H1 (cell line): ENCODE results near the gene SHANK1. TPM values are rescaled to one million over a fixed set of nuclear protein-coding genes. Genes with fewer than 3 reads are reported as not detected.

Experiments
- SIN3A ChIP-seq, 2 experiments: IDR thresholded peaks in 1 of 2; conservative IDR thresholded peaks in 1 of 2; 2 replicates each; pipeline ENCODE4 v1.6.1; 2011 to 2012; ENCODE audit warnings: low read length in 2 of 2, improper control_type of control experiment in 1 of 2, low read depth in 1 of 2, mild to moderate bottlenecking in 1 of 2
- SUZ12 ChIP-seq: fragments of 200-600 bp; sonication (generic); IDR thresholded peaks from 2 replicates; pipeline ENCODE4 v1.6.1; 2012; ENCODE audit warnings: mild to moderate bottlenecking, inconsistent platforms, low read length, moderate library complexity, mixed read lengths
- polyA plus RNA-seq, 7 experiments: library from polyadenylated mRNA; depleted of rRNA in 3 of 7; stranded (reverse) in 5 of 7; unstranded in 2 of 7; fragments of >200 nt in 5 of 7; fragments of 200-250 nt in 2 of 7; gene quantifications; 1 replicate in 5 of 7; 2 replicates in 1 of 7; 4 replicates in 1 of 7; pipeline versions ENCODE4 v1.2.1 to v1.2.3, GENCODE V29; 2011 to 2013; ENCODE audit warnings: missing spikeins in 2 of 7, mixed read lengths in 2 of 7
- total RNA-seq: library from RNA; stranded (reverse); fragmentation: NEBNext Ultra II Directional; extraction: Animal tissue kit (Norgen Biotek cat#: 25700); gene quantifications from 2 replicates; pipeline ENCODE4 v1.2.1, GENCODE V29; 2021

Gene SHANK1
- total and polyA plus RNA-seq, 2 of the 8 experiments (the other 6 are each of a cell fraction or from before 2014, with no cell fraction given), result 1.1 to 3.7 TPM

- no peak for TF ChIP-seq SUZ12
- 0 out of 4 replicates have a peak, but pooled peaks of 1 of the 2 experiments have one; percentile 23 for TF ChIP-seq SIN3A (conservative IDR thresholded peaks at IDR 0.05 in 1 of 2, IDR thresholded peaks at IDR 0.05 in 1 of 2; ENCODE audit: low read depth in 1 of 2, low read length in 2 of 2)
Observed at GRCh38 chr19:50705422-50706019, 14.1 kb downstream of the SHANK1 start (continued).
